Smooth muscle cell (in vitro differentiated cells): ENCODE data around the gene ZFP36L1. TPM values are rescaled to one million over a fixed set of nuclear protein-coding genes. Genes with fewer than 3 reads are reported as not detected.

Source experiments
- DNase-seq: peaks from one replicate; lab custom pipeline; 2025; ENCODE audit not compliant: unreplicated experiment; lab: John Stamatoyannopoulos, UW
- H2AFZ ChIP-seq: fragments of 200-600 bp; sonication (generic); 2 replicates; pipeline ENCODE4 v1.6.0; 2016; ENCODE audit warnings: antibody characterized with exemption, low read depth, mild to moderate bottlenecking
- H3F3A ChIP-seq: fragments of 200-600 bp; sonication (generic); 2 replicates; pipeline ENCODE4 v1.6.0; 2017; ENCODE audit warnings: antibody characterized with exemption, low read depth
- H3K27ac ChIP-seq: fragments of 200-600 bp; sonication (generic); 2 replicates; pipeline ENCODE4 v1.5.1; 2016; ENCODE audit warnings: low read depth, mild to moderate bottlenecking
- H3K27me3 ChIP-seq: fragments of 200-600 bp; sonication (generic); 2 replicates; pipeline ENCODE4 v1.6.1; 2016; ENCODE audit warnings: low read depth, mild to moderate bottlenecking
- H3K36me3 ChIP-seq: fragments of 200-600 bp; sonication (generic); 2 replicates; pipeline ENCODE4 v1.5.1; 2016; ENCODE audit warnings: low read depth
- H3K4me1 ChIP-seq: fragments of 200-600 bp; sonication (generic); 2 replicates; pipeline ENCODE4 v1.5.1; 2016; ENCODE audit warnings: low read depth
- H3K4me2 ChIP-seq: fragments of 200-600 bp; sonication (generic); 2 replicates; pipeline ENCODE4 v1.6.0; 2016; ENCODE audit warnings: mild to moderate bottlenecking
- H3K4me3 ChIP-seq: fragments of 200-600 bp; sonication (generic); 2 replicates; pipeline ENCODE4 v1.5.1; 2016; ENCODE audit warnings: mild to moderate bottlenecking
- H3K79me2 ChIP-seq: fragments of 200-600 bp; sonication (generic); 2 replicates; pipeline ENCODE4 v1.6.0; 2016; ENCODE audit warnings: low read depth, mild to moderate bottlenecking
- H3K9ac ChIP-seq: fragments of 200-600 bp; sonication (generic); 2 replicates; pipeline ENCODE4 v1.6.0; 2016; ENCODE audit warnings: low read depth
- H3K9me3 ChIP-seq: fragments of 200-600 bp; sonication (generic); replicated peaks from 2 replicates; pipeline ENCODE4 v1.5.1; 2016; ENCODE audit warnings: low read depth
- H4K20me1 ChIP-seq: fragments of 200-600 bp; sonication (generic); 2 replicates; pipeline ENCODE4 v1.6.0; 2016; ENCODE audit warnings: low read depth
- WGBS: methylation state at CpG from one replicate; pipeline ENCODE4 v1.1.7; 2016; ENCODE audit warnings: low lambda C conversion rate; 5-methylcytosine and 5-hydroxymethylcytosine counted together
- polyA plus RNA-seq: library from polyadenylated mRNA; unstranded; fragments of >200 nt; fragmentation: Nextera tagmentation; extraction: Ambion mirVana; gene quantifications from 2 replicates; pipeline ENCODE4 v1.2.1, GENCODE V29; 2016
- total RNA-seq: library from RNA; depleted of rRNA; stranded (reverse); fragments of >200 nt; gene quantifications from 2 replicates; pipeline ENCODE4 v1.2.3, GENCODE V29; 2014
- TF ChIP-seq, protein P1 (sequence below): fragments of 200-600 bp; sonication (generic); IDR thresholded peaks from 2 replicates; pipeline ENCODE4 v1.5.1; 2017; ENCODE audit warnings: borderline replicate concordance, mild to moderate bottlenecking, antibody characterized with exemption; ENCODE audit not compliant: insufficient read depth, poor library complexity, severe bottlenecking

Gene ZFP36L1
- total and polyA plus RNA-seq, 2 experiments from 2014 or later = 166 to 418 TPM

DNA sequence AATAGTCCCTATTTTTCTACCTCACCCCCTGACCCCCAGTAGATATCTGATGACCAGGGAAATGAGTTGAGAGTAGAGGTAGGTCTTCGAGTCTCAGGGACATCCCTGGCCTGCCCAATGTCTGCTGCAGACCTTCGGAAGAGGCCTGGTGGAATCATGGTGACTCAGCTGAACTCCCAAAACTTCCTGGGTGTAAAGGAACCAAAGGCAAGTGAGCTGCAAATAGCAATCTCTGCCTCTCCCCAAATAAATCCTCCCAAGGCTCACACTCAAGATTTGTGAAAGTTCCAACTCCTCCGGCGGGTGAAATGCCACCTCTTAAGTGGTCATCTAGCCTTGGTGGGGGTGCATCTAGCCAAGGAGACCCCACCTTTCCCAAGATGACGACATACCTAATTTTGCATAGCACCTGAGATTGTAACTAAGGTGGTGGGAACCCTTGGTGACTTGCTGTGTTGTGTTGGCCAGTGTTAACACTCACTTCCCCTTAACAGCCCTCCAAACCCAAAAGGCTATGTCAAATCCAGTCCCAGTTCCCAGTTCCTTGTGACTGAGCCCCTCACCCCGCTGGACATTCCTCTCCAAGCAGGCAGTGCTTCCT is 6.3 kb downstream of the ZFP36L1 start:
- no peak for DNase-seq
- WGBS = 49% methylated on average over 6 of the region's 6 CpGs
- Histone ChIP-seq H3K4me2 (peak overlapping the region; percentile 91), H3K27me3 (no peaks in the 10 kb centered on the region), H4K20me1 (peaks cover 53% of the 10 kb centered on the region), H3K36me3 (peaks cover 8% of the 10 kb centered on the region), H2AFZ (no peak overlapping the region), H3F3A (peaks cover 68% of the 10 kb centered on the region), H3K4me3 (no peak overlapping the region), H3K79me2 (peaks cover 42% of the 10 kb centered on the region), H3K9me3 (no peaks in the 10 kb centered on the region), H3K27ac (peak overlapping the region; percentile 99), H3K4me1 (peaks cover 21% of the 10 kb centered on the region), H3K9ac (no peak overlapping the region)
- TF ChIP-seq, protein P1, sequence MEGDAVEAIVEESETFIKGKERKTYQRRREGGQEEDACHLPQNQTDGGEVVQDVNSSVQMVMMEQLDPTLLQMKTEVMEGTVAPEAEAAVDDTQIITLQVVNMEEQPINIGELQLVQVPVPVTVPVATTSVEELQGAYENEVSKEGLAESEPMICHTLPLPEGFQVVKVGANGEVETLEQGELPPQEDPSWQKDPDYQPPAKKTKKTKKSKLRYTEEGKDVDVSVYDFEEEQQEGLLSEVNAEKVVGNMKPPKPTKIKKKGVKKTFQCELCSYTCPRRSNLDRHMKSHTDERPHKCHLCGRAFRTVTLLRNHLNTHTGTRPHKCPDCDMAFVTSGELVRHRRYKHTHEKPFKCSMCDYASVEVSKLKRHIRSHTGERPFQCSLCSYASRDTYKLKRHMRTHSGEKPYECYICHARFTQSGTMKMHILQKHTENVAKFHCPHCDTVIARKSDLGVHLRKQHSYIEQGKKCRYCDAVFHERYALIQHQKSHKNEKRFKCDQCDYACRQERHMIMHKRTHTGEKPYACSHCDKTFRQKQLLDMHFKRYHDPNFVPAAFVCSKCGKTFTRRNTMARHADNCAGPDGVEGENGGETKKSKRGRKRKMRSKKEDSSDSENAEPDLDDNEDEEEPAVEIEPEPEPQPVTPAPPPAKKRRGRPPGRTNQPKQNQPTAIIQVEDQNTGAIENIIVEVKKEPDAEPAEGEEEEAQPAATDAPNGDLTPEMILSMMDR = no peak

DNA sequence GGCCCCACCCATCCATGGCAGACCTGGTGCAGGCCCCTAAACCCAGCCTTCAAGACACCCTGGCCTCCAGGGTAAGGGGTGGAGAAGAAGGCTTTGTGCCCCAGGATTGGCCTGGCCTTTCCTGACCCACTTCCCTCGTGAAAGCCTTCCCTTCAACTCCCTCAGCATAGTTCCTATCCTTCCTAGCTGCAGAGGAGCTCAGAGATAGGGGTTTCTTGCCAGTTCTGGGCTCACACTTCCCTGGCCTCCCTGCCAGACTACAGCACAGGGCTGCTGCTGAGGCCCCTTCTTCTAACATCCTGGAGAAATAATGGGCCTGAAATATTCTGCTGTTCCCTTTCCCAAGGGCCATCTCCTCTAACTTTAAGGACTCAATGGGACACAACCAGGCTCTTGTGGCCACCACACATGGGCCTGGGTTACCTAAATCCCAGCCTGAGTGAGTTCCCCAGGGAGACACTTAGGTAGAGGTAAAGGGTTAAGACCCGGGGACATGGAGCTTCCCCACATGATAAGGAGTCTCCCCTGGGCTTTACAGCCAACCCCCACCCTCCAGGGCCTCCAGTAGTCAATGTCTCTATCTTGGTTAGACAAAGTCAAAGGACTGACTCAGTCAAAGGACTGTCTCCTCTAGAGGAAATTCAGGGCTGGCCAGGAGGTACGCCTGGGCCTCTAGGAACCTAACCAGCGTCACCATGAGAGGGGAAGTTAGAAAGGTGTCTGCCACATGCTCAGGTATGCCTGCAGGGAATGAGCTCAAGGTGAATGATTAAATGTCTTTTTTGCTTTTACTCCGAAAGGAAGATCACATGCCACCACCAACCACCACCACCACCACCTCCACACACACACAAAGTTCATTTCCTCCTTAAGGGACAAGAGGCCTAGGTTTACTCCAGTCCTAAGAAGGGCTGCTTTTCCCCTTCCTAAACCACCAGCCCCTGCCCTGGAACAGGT is 7.1 kb downstream of the ZFP36L1 start:
- H3K4me1 ChIP-seq = peaks cover 27% of the 10 kb centered on the region

DNA sequence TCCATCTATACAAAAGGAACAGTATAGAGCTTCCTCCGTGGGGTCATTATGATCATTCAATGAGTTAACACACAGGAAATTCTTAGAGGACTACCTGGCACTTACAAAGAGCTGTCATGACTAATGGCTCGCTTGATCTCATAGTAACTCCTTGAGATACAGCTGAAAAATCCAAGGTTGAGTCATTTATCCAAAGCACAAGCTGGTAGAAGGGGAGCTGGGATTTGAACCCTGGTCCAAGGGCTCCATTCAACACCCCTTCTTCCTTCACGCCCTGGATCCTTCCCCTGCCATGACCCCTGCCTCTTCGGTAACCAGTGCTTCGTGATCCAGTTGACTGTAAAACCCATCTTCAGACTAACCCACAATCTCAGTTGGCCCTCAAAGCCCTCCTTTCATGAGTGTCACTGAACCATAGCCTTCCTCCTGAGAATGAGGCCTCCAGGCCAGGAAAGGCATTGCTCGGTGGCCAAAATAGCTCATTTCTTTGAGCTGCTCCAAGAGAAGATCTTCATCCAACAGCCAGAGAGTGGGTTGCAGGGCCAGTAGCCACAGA is 7.8 kb downstream of the ZFP36L1 start:
- Histone ChIP-seq H3K4me1 (peaks cover 35% of the 10 kb centered on the region), H2AFZ (no peak overlapping the region), H3K36me3 (peaks cover 8% of the 10 kb centered on the region), H3K9me3 (no peaks in the 10 kb centered on the region), H3K79me2 (peaks cover 26% of the 10 kb centered on the region), H3K27ac (peak overlapping the region; percentile 99), H3K4me2 (no peak overlapping the region), H3K4me3 (no peak overlapping the region), H3K9ac (no peak overlapping the region), H3F3A (peaks cover 67% of the 10 kb centered on the region), H3K27me3 (no peaks in the 10 kb centered on the region), H4K20me1 (peaks cover 38% of the 10 kb centered on the region)
- DNase-seq = no peak
- 78% methylated on average over 6 of the region's 6 CpGs for WGBS
- TF ChIP-seq, protein P1 = no peak

More for the DNA sequence above, 7.1 kb downstream of the ZFP36L1 start:
- DNase-seq = no peak
- H3K9ac ChIP-seq = no peak overlapping the region
- H2AFZ ChIP-seq = no peak overlapping the region
- peaks cover 67% of the 10 kb centered on the region for H3F3A ChIP-seq
- peaks cover 8% of the 10 kb centered on the region for H3K36me3 ChIP-seq
- 36% methylated on average over 5 of the region's 5 CpGs for WGBS
- H4K20me1 ChIP-seq = peaks cover 45% of the 10 kb centered on the region
- TF ChIP-seq, protein P1 = no peak
- H3K4me2 ChIP-seq = no peak overlapping the region
- H3K79me2 ChIP-seq = peaks cover 34% of the 10 kb centered on the region
- H3K27ac ChIP-seq = peak overlapping the region; percentile 99
- no peaks in the 10 kb centered on the region for H3K27me3 ChIP-seq
- H3K4me3 ChIP-seq = no peak overlapping the region
- H3K9me3 ChIP-seq = no peaks in the 10 kb centered on the region
